ENCODE measurements around the gene TTYH1.

Gene TTYH1

DNA sequence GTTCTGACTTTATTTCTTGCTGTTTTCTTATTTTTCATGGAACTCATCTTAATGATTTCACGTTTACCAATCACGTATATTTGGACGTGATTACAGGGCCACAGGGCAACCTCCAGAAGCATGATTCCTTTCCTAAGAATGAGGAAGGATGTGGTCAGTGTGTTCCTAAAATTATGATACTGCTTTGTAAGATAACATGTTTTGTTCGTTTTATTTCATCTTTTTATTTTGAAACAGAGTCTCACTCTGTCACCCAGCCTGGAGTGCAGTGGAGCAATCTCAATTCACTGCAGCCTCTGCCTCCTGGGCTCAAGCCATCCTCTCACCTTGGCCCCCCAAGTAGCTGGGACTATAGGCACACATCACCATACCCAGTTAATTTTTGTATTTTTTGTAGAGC lies 25.7 kb upstream of the TTYH1 start:
- no peak overlapping the region for H3K27ac ChIP-seq

DNA sequence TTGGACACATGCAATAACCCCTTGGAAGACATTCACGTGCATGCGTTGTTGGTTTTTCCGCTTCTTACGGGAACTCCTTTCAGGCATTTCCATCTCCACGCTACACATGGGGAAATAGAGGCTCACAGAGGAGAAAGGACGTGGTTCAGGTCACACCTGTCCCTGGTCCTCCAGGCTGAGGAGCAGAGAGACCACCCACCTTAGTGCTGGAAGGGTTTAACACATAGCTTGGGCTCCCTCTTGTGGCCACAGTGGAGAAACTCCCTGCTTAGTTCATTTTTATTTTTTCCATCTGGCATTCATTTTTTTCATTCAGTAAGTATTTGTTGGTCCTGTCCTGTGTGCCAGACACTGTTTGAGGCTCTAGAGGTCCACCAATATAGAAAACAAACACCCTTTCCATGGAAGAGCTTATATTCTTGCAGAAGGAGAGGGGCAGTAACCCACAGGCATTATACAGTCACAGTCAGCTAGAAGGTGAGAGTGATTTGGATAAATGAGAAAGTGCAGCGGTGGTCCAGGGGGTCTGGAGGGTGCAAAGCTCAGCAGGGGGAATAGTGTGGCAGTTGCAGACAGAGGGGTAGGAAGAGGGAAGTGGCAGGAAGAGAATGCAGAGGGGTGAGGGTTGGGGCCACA lies 24.2 kb upstream of the TTYH1 start:
- no peak overlapping the region for H3K27ac ChIP-seq
- TF ChIP-seq, protein P1, sequence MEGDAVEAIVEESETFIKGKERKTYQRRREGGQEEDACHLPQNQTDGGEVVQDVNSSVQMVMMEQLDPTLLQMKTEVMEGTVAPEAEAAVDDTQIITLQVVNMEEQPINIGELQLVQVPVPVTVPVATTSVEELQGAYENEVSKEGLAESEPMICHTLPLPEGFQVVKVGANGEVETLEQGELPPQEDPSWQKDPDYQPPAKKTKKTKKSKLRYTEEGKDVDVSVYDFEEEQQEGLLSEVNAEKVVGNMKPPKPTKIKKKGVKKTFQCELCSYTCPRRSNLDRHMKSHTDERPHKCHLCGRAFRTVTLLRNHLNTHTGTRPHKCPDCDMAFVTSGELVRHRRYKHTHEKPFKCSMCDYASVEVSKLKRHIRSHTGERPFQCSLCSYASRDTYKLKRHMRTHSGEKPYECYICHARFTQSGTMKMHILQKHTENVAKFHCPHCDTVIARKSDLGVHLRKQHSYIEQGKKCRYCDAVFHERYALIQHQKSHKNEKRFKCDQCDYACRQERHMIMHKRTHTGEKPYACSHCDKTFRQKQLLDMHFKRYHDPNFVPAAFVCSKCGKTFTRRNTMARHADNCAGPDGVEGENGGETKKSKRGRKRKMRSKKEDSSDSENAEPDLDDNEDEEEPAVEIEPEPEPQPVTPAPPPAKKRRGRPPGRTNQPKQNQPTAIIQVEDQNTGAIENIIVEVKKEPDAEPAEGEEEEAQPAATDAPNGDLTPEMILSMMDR (conservative IDR thresholded peaks at IDR 0.05) = peak; percentile 90
- no peak for TF ChIP-seq ZFX (IDR thresholded peaks at IDR 0.05)

More for the DNA sequence above, 25.7 kb upstream of the TTYH1 start:
- TF ChIP-seq, protein P1 (conservative IDR thresholded peaks at IDR 0.05) = no peak

DNA sequence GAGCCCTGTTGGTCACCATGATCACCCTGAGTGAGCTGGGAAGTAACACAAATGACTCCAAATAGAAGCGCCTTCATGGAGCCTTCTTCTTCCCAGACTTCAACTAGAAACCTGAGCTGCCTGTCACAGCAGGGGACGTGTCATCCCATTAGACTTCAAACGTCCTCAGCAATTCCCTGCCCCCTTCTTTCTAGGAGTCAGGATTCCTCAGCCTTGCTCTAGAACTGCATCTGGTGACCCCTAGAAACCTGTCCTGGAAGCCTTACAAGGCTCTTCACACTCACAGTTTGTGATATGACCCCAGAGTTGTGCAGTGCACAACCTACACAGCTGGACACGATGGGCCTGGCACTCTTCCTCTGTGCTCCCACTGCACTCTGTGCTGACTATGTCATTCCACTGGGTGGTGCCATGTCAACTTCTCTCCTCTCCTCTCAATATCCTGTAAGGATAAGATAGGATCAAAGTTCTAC lies 23.6 kb upstream of the TTYH1 start:
- H3K27ac ChIP-seq = no peak overlapping the region
- TF ChIP-seq, protein P1 (conservative IDR thresholded peaks at IDR 0.05) = no peak
- TF ChIP-seq ZFX (IDR thresholded peaks at IDR 0.05) = no peak

DNA sequence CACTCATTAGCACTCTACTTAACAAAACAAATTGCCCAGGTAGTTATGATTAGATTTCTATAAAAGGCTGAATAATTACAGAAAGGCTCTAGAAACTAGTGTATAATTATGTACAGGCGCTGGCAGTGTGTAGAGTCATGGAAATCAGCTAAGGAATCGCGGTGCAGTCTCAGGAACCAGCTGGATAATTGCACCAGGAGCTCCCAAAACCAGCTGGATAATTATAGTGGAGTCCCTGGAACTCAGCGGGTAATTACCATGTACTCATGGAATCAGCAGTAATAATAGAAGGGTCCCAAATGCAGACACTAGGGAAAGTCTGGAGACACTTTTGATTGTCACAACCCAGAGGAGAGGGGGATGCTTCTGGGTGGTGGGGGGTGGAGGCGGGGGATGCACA lies 23.2 kb upstream of the TTYH1 start:
- TF ChIP-seq ZFX (IDR thresholded peaks at IDR 0.05) = no peak
- TF ChIP-seq, protein P1 (conservative IDR thresholded peaks at IDR 0.05) = no peak
- H3K27ac ChIP-seq = no peak overlapping the region

DNA sequence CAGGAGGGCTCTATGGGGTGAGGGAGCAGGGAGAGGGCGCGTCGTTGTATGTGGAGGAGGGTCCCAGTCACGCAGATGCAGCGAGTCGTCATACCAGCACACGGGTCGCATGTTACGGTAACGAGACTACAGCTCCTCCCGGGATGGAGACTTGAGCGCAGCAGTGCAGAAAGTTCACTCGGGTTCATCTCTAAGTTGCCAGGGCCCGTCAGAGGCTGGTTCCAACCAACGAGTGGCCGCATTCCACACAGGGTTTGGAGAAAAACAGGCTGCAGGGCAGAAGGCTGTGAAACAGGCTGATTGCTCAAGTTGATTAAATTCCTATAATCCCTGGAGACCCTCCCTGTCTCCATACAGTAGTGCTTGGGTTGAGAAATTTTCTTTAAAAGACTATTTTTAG lies 21.9 kb upstream of the TTYH1 start:
- no peak overlapping the region for H3K27ac ChIP-seq
- no peak for TF ChIP-seq ZFX (IDR thresholded peaks at IDR 0.05)
- TF ChIP-seq, protein P1 (conservative IDR thresholded peaks at IDR 0.05) = no peak

DNA sequence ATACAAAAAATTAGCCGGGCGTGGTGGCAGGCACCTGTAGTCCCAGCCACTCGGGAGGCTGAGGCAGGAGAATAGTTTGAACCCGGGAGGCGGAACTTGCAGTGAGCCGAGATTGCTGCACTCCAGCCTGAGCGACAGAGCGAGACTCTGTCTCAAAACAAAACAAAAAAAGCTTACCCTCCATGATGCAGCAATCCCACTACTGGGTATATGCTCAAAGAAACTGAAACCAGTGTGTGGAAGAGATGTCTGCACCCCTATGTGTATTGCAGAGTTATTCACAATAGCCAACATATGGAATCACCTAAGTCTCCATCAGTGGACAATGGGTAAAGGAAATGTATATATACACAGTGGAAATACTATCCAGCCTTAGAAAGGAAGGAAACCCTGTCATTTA lies 19.6 kb upstream of the TTYH1 start:
- H3K27ac ChIP-seq = no peak overlapping the region
- no peak for TF ChIP-seq ZFX (IDR thresholded peaks at IDR 0.05)
- TF ChIP-seq, protein P1 (conservative IDR thresholded peaks at IDR 0.05) = no peak

DNA sequence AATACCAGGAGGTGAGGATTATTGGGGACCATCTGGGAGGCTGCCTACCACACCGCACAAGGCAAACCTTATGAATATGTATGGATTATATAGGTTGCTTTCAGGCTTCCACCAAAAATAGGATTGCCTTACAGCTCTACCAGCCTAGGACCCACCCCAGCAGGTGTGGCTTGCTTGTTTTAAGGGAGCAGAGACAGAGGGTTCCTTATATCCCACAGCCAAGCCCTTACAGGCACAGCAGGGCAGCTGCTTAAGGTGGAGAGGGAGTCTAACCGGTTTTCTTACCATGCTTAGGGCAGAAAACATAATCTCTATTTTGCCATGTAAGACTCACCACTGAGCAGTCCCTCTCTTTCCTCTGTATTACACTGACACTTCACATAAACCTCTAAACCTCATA lies 16.1 kb upstream of the TTYH1 start:
- no peak overlapping the region for H3K27ac ChIP-seq
- TF ChIP-seq, protein P1 (conservative IDR thresholded peaks at IDR 0.05) = no peak
- TF ChIP-seq ZFX (IDR thresholded peaks at IDR 0.05) = no peak
